GM18498 (cell line): ENCODE data around the gene CHD6.

Experiments used
- ATAC-seq: cut with Tn5 transposase; IDR thresholded peaks from one replicate; pipeline ENCODE4 v1.9.1; 2021; ENCODE audit warnings: mild to moderate bottlenecking, moderate library complexity; ENCODE audit not compliant: unreplicated experiment

CHD6 gene

DNA sequence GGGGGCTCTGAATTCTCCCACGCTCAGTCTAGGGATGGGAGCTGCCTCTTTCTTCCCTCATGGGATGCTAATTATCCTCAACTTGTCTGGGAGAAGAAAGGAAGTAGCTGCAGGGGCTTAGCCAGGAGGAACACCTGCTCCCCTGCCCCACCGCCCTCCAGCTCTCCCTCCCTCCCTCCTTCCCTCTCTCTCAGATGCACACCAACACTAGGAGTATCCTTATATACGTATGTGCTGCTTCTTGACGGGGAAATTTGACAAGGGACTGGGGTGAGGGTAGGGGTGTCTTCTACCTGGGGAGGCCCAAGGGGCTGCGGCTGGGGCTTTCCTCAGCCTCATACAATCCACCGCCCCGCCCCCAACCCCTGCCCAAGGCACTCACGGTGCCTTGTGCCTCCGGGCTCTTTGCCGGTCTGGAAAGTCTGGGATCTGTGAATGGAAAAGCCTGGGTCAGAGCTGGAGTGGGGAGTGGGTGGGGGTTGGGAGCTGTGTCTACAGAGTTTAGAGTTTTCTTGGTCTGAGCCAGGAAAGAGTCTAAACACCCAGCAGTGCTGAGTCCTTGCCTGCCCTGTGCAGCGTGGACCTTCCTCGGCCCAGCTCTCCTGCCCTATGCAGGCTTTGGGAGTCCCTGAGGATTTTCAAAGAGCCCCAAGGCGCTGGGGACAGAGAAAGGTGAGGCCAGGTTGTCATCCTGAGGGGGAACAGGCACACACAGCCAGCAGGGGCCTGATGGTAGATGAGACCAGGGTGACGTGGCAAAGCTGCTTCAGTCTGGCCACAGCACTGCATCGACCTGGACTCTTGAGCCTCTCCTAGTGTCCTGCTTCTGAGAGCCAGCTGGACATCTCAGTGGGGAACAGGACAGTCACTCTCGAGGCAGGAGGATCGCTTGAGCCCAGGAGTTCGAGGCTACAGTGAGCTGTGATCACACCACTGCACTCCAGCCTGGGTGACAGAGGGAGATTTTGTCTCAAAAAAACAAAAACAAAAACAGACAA, 222.2 kb downstream of the CHD6 start:
- ATAC-seq = no peak

GRCh38 chr20:41394931-41395666, 223.1 kb downstream of the CHD6 start:
- no peak for ATAC-seq

GRCh38 chr20:41394081-41394480, 224.1 kb downstream of the CHD6 start:
- no peak for ATAC-seq

- ATAC-seq = no peak
Observed at GRCh38 chr20:41393705-41394066, 224.5 kb downstream of the CHD6 start.

- ATAC-seq = no peak
Observed at GRCh38 chr20:41392871-41393704, 225.1 kb downstream of the CHD6 start.

- ATAC-seq = no peak
Observed at GRCh38 chr20:41392295-41392694, 225.9 kb downstream of the CHD6 start.

GRCh38 chr20:41391587-41392001, 226.6 kb downstream of the CHD6 start:
- no peak for ATAC-seq

DNA sequence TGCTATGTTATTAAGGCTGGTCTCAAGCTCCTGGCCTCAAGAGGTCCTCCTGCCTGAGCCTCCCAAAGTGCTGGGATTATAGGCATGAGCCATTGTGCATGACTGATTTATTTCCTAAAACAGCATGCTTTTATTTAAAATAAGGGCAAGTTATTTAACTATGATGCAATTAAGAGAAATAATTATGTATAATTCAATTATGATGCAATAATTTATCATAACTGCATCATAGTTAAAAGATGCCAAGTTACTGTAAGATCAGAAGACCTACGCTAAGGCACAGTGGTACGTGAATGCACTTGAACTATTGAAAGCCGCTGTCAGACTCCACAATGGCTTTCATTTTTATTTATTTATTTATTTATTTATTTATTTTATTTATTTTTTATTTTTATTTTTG, 227.3 kb downstream of the CHD6 start:
- ATAC-seq = no peak

DNA sequence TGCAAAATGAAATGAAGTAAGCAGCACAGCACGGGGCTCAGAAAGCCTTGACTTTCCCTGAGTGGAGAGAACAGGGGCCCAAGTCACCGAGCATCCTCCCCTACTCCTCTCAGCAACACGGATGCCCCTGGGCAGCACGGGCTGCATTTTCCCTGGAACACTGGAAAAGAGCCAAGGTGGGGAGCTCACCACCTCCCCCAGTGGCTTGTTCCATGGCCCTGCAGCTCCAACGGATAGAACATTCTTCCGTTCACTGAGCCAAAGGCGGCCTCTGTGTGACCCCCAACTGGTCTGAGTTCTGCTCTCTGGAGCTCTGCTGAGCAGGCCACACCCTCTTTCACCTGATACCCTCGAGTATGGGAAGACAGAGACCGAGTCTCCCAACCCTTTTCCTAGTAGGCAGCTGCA, 230.7 kb downstream of the CHD6 start:
- ATAC-seq = no peak

- ATAC-seq = no peak
Observed at GRCh38 chr20:41386502-41387427, 231.4 kb downstream of the CHD6 start.

DNA sequence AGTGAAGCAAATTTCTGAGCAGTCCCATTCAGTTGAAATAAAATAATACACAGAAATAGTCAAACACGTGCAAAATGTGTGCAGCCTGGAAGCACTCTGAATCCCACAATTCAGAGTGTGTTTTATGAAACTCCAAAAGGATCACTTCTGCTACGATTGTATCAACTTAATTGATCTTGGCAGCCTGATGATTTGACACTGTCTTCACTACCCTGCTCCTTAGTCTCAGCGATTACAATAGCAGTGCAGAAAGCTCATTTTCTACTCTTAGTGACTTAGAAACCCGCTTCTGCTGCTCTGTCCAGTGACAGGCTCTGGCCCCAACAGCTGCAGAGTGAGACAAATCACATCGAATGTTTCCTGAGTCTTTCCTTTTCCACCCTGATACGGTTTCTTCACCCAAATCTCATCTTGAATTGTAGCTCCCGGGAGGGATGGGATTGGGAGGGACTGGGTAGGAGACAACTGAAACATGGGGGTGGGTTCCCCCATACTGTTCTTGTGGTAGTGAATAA, 235.3 kb downstream of the CHD6 start:
- ATAC-seq = no peak

DNA sequence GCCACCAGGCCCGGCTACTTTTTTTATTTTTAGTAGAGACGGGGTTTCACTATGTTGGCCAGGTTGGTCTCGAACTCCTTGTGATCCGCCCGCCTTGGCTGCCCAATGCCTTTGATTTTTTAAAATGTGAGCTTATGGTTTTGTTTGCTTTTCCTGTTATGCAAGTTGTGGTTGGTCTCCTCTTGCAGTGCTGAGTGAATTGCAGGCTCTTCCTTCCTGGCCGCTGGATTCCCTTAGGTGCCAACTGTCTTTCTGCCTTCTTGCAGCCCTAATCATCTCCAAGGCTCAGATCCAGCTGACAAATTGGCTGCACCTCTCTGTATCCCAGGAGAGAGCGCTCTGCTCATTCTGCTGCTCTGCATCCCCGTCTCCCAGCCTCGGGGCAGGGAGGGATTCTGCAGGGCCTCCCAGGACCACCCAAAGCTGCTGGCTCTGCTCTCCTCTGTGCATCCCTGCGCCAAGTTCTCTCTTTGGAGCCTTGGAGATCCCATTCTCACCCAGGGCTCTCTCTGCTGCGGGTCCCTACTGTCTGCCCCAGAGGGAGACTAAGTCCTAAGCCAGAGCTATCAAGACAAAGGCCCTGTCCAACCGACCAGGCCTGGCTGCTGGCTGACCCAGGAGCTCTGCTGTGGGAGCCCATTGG, 237.5 kb downstream of the CHD6 start:
- no peak for ATAC-seq

GRCh38 chr20:41379551-41379950, 238.6 kb downstream of the CHD6 start:
- ATAC-seq = no peak

DNA sequence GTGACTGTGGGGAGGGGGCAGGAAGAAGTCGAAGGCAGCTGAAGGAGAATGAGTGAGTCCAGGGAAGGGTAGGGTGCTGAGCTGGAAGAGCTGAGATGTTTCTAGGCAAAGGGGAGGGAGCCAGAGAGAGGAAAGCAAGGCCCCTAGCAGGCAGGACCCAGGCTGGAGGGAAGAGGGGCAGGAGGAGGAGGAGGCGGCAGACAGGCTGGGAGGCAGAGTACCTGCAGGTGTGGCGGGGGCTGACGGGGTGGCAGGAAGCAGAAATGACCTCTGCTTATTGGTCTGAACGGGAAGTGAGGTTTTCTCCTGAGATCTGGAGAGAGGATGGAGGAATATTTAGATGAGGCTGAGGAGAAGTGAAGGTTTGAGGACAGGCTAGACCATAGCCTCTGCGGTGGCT, 240.9 kb downstream of the CHD6 start:
- no peak for ATAC-seq

- ATAC-seq = no peak
Observed at GRCh38 chr20:41376349-41376748, 241.8 kb downstream of the CHD6 start.

- ATAC-seq = no peak
Observed at GRCh38 chr20:41375846-41376245, 242.3 kb downstream of the CHD6 start.

GRCh38 chr20:41373931-41374920, 244.0 kb downstream of the CHD6 start:
- no peak for ATAC-seq

DNA sequence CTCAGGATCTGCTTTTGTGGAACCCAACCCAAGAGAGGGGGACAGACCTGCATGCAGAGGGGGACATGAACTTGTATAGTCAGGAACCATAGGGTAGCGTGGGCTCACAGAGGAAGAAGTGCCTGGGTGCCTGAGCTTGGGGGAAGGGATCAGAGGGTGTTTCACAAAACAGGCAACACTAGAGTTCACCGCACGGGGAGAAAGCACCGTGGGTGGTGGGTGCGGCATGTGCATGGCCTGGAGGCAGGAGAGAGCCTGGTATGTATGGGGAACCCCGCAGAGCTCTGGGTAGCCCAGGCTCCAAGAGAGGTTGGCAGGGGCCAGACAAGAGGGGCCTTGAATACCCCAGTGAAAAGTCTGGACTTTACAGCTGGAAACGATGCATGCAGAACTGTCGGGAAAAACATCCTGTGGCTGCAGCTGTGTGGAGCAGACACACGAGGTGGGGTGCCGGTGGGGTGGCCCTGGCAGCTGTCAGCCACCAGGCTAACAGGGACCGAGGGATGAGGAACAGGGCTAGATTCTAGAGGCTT, 244.9 kb downstream of the CHD6 start:
- no peak for ATAC-seq
